Smooth muscle cell (in vitro differentiated cells): ENCODE results near the gene PTPN23. TPM values are rescaled to one million over a fixed set of nuclear protein-coding genes. Genes with fewer than 3 reads are reported as not detected.

ENCODE experiments used
- DNase-seq: peaks from one replicate; lab custom pipeline; 2025; ENCODE audit not compliant: unreplicated experiment; lab: John Stamatoyannopoulos, UW
- H2AFZ ChIP-seq: fragments of 200-600 bp; sonication (generic); 2 replicates; pipeline ENCODE4 v1.6.0; 2016; ENCODE audit warnings: antibody characterized with exemption, low read depth, mild to moderate bottlenecking
- H3F3A ChIP-seq: fragments of 200-600 bp; sonication (generic); 2 replicates; pipeline ENCODE4 v1.6.0; 2017; ENCODE audit warnings: antibody characterized with exemption, low read depth
- H3K27ac ChIP-seq: fragments of 200-600 bp; sonication (generic); 2 replicates; pipeline ENCODE4 v1.5.1; 2016; ENCODE audit warnings: low read depth, mild to moderate bottlenecking
- H3K27me3 ChIP-seq: fragments of 200-600 bp; sonication (generic); 2 replicates; pipeline ENCODE4 v1.6.1; 2016; ENCODE audit warnings: low read depth, mild to moderate bottlenecking
- H3K36me3 ChIP-seq: fragments of 200-600 bp; sonication (generic); 2 replicates; pipeline ENCODE4 v1.5.1; 2016; ENCODE audit warnings: low read depth
- H3K4me1 ChIP-seq: fragments of 200-600 bp; sonication (generic); 2 replicates; pipeline ENCODE4 v1.5.1; 2016; ENCODE audit warnings: low read depth
- H3K4me2 ChIP-seq: fragments of 200-600 bp; sonication (generic); 2 replicates; pipeline ENCODE4 v1.6.0; 2016; ENCODE audit warnings: mild to moderate bottlenecking
- H3K4me3 ChIP-seq: fragments of 200-600 bp; sonication (generic); 2 replicates; pipeline ENCODE4 v1.5.1; 2016; ENCODE audit warnings: mild to moderate bottlenecking
- H3K79me2 ChIP-seq: fragments of 200-600 bp; sonication (generic); 2 replicates; pipeline ENCODE4 v1.6.0; 2016; ENCODE audit warnings: low read depth, mild to moderate bottlenecking
- H3K9ac ChIP-seq: fragments of 200-600 bp; sonication (generic); 2 replicates; pipeline ENCODE4 v1.6.0; 2016; ENCODE audit warnings: low read depth
- H3K9me3 ChIP-seq: fragments of 200-600 bp; sonication (generic); replicated peaks from 2 replicates; pipeline ENCODE4 v1.5.1; 2016; ENCODE audit warnings: low read depth
- H4K20me1 ChIP-seq: fragments of 200-600 bp; sonication (generic); 2 replicates; pipeline ENCODE4 v1.6.0; 2016; ENCODE audit warnings: low read depth
- WGBS: methylation state at CpG from one replicate; pipeline ENCODE4 v1.1.7; 2016; ENCODE audit warnings: low lambda C conversion rate; 5-methylcytosine and 5-hydroxymethylcytosine counted together
- polyA plus RNA-seq: library from polyadenylated mRNA; unstranded; fragments of >200 nt; fragmentation: Nextera tagmentation; extraction: Ambion mirVana; gene quantifications from 2 replicates; pipeline ENCODE4 v1.2.1, GENCODE V29; 2016
- total RNA-seq: library from RNA; depleted of rRNA; stranded (reverse); fragments of >200 nt; gene quantifications from 2 replicates; pipeline ENCODE4 v1.2.3, GENCODE V29; 2014
- TF ChIP-seq, protein P1 (sequence below): fragments of 200-600 bp; sonication (generic); IDR thresholded peaks from 2 replicates; pipeline ENCODE4 v1.5.1; 2017; ENCODE audit warnings: borderline replicate concordance, mild to moderate bottlenecking, antibody characterized with exemption; ENCODE audit not compliant: insufficient read depth, poor library complexity, severe bottlenecking

PTPN23 gene
- total and polyA plus RNA-seq, 2 experiments from 2014 or later: 7.2 to 17.1 TPM

DNA sequence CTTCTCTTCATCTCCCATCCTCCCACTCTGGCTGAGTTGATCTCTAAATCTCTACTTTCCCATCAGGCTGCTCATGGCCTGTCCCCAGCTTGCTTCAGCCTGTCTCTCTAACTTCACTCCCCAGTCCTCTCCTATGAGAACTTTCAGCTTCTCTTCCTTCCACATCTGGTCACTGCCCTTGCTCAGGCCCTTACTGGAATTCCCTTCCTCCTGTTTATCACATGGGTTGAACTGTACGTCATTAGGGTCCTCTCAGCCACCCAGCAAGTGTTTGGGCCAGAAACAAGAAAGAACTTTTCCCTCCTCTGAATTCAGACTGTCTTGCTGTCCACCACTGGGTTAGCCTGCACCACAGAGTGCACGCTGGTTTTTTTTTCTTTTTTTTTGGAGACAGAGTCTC, 5.0 kb downstream of the PTPN23 start:
- no peak overlapping the region for H3K4me2 ChIP-seq
- DNase-seq: no peak
- H3K9ac ChIP-seq: no peak overlapping the region
- H3K9me3 ChIP-seq: no peaks in the 10 kb centered on the region
- no peaks in the 10 kb centered on the region for H3K27me3 ChIP-seq
- H3K4me1 ChIP-seq: peaks cover 6% of the 10 kb centered on the region
- peak overlapping the region; percentile 44 for H3K27ac ChIP-seq
- H3K36me3 ChIP-seq: no peaks in the 10 kb centered on the region
- peaks cover 90% of the 10 kb centered on the region for H3K79me2 ChIP-seq
- H4K20me1 ChIP-seq: peaks cover 88% of the 10 kb centered on the region
- no peaks in the 10 kb centered on the region for H3F3A ChIP-seq
- 93% methylated on average over 2 of the region's 2 CpGs for WGBS
- no peak overlapping the region for H2AFZ ChIP-seq
- no peak overlapping the region for H3K4me3 ChIP-seq
- TF ChIP-seq, protein P1, sequence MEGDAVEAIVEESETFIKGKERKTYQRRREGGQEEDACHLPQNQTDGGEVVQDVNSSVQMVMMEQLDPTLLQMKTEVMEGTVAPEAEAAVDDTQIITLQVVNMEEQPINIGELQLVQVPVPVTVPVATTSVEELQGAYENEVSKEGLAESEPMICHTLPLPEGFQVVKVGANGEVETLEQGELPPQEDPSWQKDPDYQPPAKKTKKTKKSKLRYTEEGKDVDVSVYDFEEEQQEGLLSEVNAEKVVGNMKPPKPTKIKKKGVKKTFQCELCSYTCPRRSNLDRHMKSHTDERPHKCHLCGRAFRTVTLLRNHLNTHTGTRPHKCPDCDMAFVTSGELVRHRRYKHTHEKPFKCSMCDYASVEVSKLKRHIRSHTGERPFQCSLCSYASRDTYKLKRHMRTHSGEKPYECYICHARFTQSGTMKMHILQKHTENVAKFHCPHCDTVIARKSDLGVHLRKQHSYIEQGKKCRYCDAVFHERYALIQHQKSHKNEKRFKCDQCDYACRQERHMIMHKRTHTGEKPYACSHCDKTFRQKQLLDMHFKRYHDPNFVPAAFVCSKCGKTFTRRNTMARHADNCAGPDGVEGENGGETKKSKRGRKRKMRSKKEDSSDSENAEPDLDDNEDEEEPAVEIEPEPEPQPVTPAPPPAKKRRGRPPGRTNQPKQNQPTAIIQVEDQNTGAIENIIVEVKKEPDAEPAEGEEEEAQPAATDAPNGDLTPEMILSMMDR: no peak

DNA sequence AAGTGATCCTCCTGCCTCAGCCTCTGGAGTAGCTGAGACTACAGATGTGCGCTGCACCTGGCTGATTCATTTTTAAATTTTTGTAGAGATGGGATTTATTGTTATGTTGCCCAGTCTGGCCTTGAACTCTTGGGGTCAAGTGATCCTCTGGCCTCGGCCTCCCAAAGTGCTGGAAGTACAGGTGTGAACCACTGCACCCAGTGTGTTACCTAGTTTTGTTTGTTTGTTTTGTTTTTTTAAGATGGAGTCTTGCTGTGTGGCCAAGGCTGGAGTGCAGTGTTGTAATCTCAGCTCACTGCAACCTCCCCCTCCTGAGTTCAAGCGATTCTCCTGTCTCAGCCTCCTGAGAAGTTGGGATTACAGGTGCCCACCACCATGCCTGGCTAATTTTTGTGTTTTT, 12.1 kb downstream of the PTPN23 start:
- Histone ChIP-seq H3K27ac (no peak overlapping the region), H4K20me1 (peaks cover 99% of the 10 kb centered on the region), H3K36me3 (no peaks in the 10 kb centered on the region), H2AFZ (no peak overlapping the region), H3K4me3 (no peak overlapping the region), H3K9me3 (no peaks in the 10 kb centered on the region), H3K79me2 (peaks cover 65% of the 10 kb centered on the region), H3K4me1 (no peaks in the 10 kb centered on the region), H3K4me2 (no peak overlapping the region), H3F3A (no peaks in the 10 kb centered on the region), H3K27me3 (no peaks in the 10 kb centered on the region), H3K9ac (no peak overlapping the region)
- WGBS: 98% methylated on average over 3 of the region's 3 CpGs
- no peak for DNase-seq
- TF ChIP-seq, protein P1: no peak

DNA sequence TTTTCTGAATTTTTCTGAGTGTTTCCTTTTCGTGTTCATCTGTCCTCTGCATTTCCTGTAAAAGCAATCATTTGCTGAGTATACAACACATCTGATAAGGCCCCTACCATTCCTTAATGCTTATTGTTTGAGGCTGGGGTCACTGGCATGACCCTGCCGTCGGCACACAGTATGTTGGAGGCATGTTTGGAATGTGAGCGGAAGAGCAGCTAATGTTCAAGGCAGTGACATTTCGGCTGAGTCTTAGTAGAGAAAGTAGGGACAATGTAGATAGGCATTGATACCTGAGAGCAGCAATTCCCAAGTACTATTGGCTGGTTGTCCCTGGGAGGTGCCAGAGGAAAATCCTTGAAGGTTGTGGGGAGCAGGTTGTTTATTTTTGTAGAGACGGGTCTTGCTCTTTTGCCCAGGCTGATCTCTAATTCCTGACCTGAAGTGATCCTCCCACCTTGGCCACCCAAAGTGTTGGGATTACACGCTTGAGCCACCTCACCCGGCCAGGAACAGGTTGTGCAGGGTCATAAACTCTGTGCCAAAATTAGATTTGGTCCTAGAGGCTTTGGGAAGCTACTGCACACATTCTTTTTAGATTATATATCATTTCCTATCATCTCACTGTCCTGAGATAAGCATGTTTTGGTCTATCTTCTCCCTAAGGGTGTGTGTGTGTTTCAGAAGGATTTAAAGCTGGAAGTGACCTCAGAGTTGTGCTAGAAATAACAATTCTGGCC, 13.5 kb downstream of the PTPN23 start:
- no peak overlapping the region for H3K27ac ChIP-seq
- 51% methylated on average over 8 of the region's 8 CpGs for WGBS
- no peaks in the 10 kb centered on the region for H3F3A ChIP-seq
- TF ChIP-seq, protein P1: peak; percentile 5
- H2AFZ ChIP-seq: no peak overlapping the region
- no peak overlapping the region for H3K4me2 ChIP-seq
- no peaks in the 10 kb centered on the region for H3K4me1 ChIP-seq
- peaks cover 54% of the 10 kb centered on the region for H3K79me2 ChIP-seq
- DNase-seq: no peak
- H3K9ac ChIP-seq: no peak overlapping the region
- no peaks in the 10 kb centered on the region for H3K9me3 ChIP-seq
- H3K27me3 ChIP-seq: no peaks in the 10 kb centered on the region
- H3K4me3 ChIP-seq: no peak overlapping the region
- H4K20me1 ChIP-seq: peaks cover 99% of the 10 kb centered on the region
- H3K36me3 ChIP-seq: no peaks in the 10 kb centered on the region

DNA sequence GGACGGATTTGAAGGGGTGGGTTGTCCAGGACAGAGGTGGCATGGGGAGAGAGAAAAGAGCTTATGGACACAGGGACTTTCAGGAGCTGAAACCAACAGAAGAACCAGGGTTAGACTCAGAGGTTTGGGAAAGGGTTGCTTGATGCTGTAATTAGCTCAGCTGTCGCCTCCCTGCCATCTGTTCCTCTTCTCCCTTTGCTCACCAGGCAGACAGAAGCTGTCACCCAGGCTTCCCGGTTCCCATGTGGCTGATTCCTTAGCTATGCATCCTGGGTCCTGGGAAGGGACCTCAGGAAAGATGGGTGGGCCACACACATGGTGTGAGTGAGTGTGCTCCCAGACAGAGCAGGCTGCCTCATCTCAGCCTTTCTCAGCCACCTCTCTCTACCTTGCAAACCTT, 14.1 kb downstream of the PTPN23 start:
- WGBS: 78% methylated on average over 3 of the region's 3 CpGs
- Histone ChIP-seq H3K4me3 (no peak overlapping the region), H4K20me1 (peaks cover 100% of the 10 kb centered on the region), H3K4me1 (no peaks in the 10 kb centered on the region), H2AFZ (no peak overlapping the region), H3K36me3 (no peaks in the 10 kb centered on the region), H3K9ac (no peak overlapping the region), H3K4me2 (no peak overlapping the region), H3K27ac (no peak overlapping the region), H3K9me3 (no peaks in the 10 kb centered on the region), H3K27me3 (no peaks in the 10 kb centered on the region), H3F3A (peaks cover 3% of the 10 kb centered on the region), H3K79me2 (peaks cover 48% of the 10 kb centered on the region)
- TF ChIP-seq, protein P1: no peak
- no peak for DNase-seq
